HCT116 (cell line): ENCODE data around the gene PEX12. TPM values are rescaled to one million over a fixed set of nuclear protein-coding genes. Genes with fewer than 3 reads are reported as not detected.

ENCODE experiments used
- ATAC-seq: fragments of 200-7000 bp; cut with Tn5 transposase; 2 replicates; pipeline ENCODE4 v1.9.1; 2020; ENCODE audit warnings: mild to moderate bottlenecking, moderate library complexity
- BruUV-seq: library from RNA; stranded (reverse); fragments of 400-500 nt; replicated peaks from 2 replicates; lab custom pipeline; 2021; lab: Mats Ljungman, UMichigan
- CTCF ChIA-PET: fragments of 300-600 bp; sonication (Branson Sonifier 250); formaldehyde crosslinking; loops from one replicate; lab custom pipeline; 2021; ENCODE audit warnings: antibody characterized with exemption; lab: Charles Lee
- POLR2A ChIA-PET: fragments of 300-600, 350-600 bp; sonication (Branson Sonifier 250); formaldehyde crosslinking; loops from one replicate; lab custom pipeline; 2021; ENCODE audit warnings: antibody characterized with exemption; lab: Charles Lee
- RAD21 ChIA-PET, 2 experiments: fragments of 300-600 bp; sonication (Branson Sonifier 250); formaldehyde crosslinking; loops; one replicate each; lab custom pipeline; 2023; ENCODE audit warnings: low total read pairs in 2 of 2; ENCODE audit not compliant: uncharacterized antibody in 2 of 2, unreplicated experiment in 2 of 2, low non-redundant PET in 1 of 2; lab: Charles Lee
- DNase-seq: peaks from one replicate; pipeline ENCODE4 v3.0.0-alpha.2; 2010; ENCODE audit warnings: low read depth, low spot score
- H2AFZ ChIP-seq: fragments of 200-600 bp; shearing (Covaris generic), sonication (generic); 2 replicates; pipeline ENCODE4 v1.6.1; 2017; ENCODE audit warnings: low read depth, mixed run types, mixed read lengths, antibody characterized with exemption, low read length; ENCODE audit not compliant: poor library complexity, severe bottlenecking
- H3K27ac ChIP-seq: 2 replicates; pipeline ENCODE4 v1.5.1; 2012; ENCODE audit warnings: low read depth, low read length
- H3K27me3 ChIP-seq: fragments of 200-600 bp; sonication (generic); 2 replicates; pipeline ENCODE4 v1.6.1; 2016; ENCODE audit warnings: mixed run types, low read length, mixed read lengths; ENCODE audit not compliant: insufficient read depth
- H3K36me3 ChIP-seq, 2 experiments: fragments of 200-500 bp in 1 of 2; fragments of 200-600 bp in 1 of 2; sonication (Bioruptor generic) in 1 of 2; sonication (generic) in 1 of 2; 2 replicates each; pipeline versions ENCODE4 v1.5.1 to v1.6.1; 2014 to 2016; ENCODE audit warnings: low read length in 2 of 2, inconsistent platforms in 1 of 2, mixed read lengths in 1 of 2, mixed run types in 1 of 2; ENCODE audit not compliant: insufficient read depth in 2 of 2, control insufficient read depth in 1 of 2
- H3K4me1 ChIP-seq, 2 experiments: fragments of 200-600 bp in 1 of 2; sonication (generic) in 1 of 2; 2 replicates each; pipeline versions ENCODE4 v1.5.1 to v1.6.1; 2012 to 2017; ENCODE audit warnings: low read length in 2 of 2, inconsistent platforms in 1 of 2, mild to moderate bottlenecking in 1 of 2, mixed read lengths in 1 of 2, mixed run types in 1 of 2, moderate library complexity in 1 of 2; ENCODE audit not compliant: insufficient read depth in 2 of 2, control insufficient read depth in 1 of 2
- H3K4me2 ChIP-seq: fragments of 200-600 bp; sonication (generic); 2 replicates; pipeline ENCODE4 v1.6.1; 2017; ENCODE audit warnings: mixed run types, low read length, mixed read lengths
- H3K4me3 ChIP-seq, 2 experiments: fragments of 200-600 bp in 1 of 2; sonication (generic) in 1 of 2; replicated peaks in 1 of 2; 2 replicates each; pipeline ENCODE4 v1.5.1; 2011 to 2016; ENCODE audit warnings: low read length in 2 of 2, control low read depth in 1 of 2, low read depth in 1 of 2, mild to moderate bottlenecking in 1 of 2, mixed read lengths in 1 of 2, mixed run types in 1 of 2
- H3K79me2 ChIP-seq: fragments of 200-600 bp; sonication (generic); 2 replicates; pipeline ENCODE4 v1.6.1; 2017; ENCODE audit warnings: mild to moderate bottlenecking, mixed run types, low read length, moderate library complexity, mixed read lengths; ENCODE audit not compliant: insufficient read depth
- H3K9ac ChIP-seq: fragments of 200-600 bp; sonication (generic); 2 replicates; pipeline ENCODE4 v1.6.1; 2016; ENCODE audit warnings: low read length, mixed read lengths
- H3K9me2 ChIP-seq: fragments of 200-600 bp; sonication (generic), shearing (Covaris generic); 2 replicates; pipeline ENCODE4 v1.6.1; 2017; ENCODE audit warnings: mixed run types, mild to moderate bottlenecking, moderate library complexity; ENCODE audit not compliant: insufficient read depth
- H3K9me3 ChIP-seq, 2 experiments: fragments of 200-500 bp in 1 of 2; fragments of 200-600 bp in 1 of 2; sonication (Bioruptor generic) in 1 of 2; sonication (generic) in 1 of 2; 2 replicates each; pipeline ENCODE4 v1.6.1; 2014 to 2017; ENCODE audit warnings: low read length in 2 of 2, mixed read lengths in 2 of 2, inconsistent platforms in 1 of 2, low read depth in 1 of 2, mild to moderate bottlenecking in 1 of 2, mixed run types in 1 of 2, moderate library complexity in 1 of 2; ENCODE audit not compliant: control insufficient read depth in 1 of 2, insufficient read depth in 1 of 2
- H4K20me1 ChIP-seq: fragments of 200-600 bp; sonication (generic), shearing (Covaris generic); 2 replicates; pipeline ENCODE4 v1.6.1; 2017; ENCODE audit warnings: mixed run types, mild to moderate bottlenecking, moderate library complexity; ENCODE audit not compliant: insufficient read depth
- ATF3 ChIP-seq: IDR thresholded peaks from 2 replicates; pipeline ENCODE4 v1.6.1; 2012
- ELF1 ChIP-seq: IDR thresholded peaks from 2 replicates; pipeline ENCODE4 v1.6.1; 2012; ENCODE audit warnings: low read depth, borderline replicate concordance
- EZH2phosphoT487 ChIP-seq: fragments of 200-600 bp; IDR thresholded peaks from 2 replicates; pipeline ENCODE4 v1.6.1; 2018; ENCODE audit warnings: antibody characterized with exemption, borderline replicate concordance
- RAD21 ChIP-seq: IDR thresholded peaks from 2 replicates; pipeline ENCODE4 v1.6.1; 2012; ENCODE audit warnings: low read depth, mild to moderate bottlenecking
- REST ChIP-seq: IDR thresholded peaks from 2 replicates; pipeline ENCODE4 v1.6.1; 2012; ENCODE audit warnings: low read depth
- SRF ChIP-seq: IDR thresholded peaks from 2 replicates; pipeline ENCODE4 v1.6.1; 2012; ENCODE audit warnings: low read depth
- ZNF274 ChIP-seq: fragments of 200-500 bp; sonication (Bioruptor generic); IDR thresholded peaks from 2 replicates; pipeline ENCODE4 v1.6.1; 2014; ENCODE audit warnings: mild to moderate bottlenecking, low read depth, low read length, inconsistent platforms
- intact Hi-C: fragments of 100-400 bp; cut with micrococcal nuclease; formaldehyde crosslinking; loops from 2 replicates; pipeline ENCODE4 v1.10.0; 2022
- total RNA-seq: library from RNA; stranded (reverse); gene quantifications from one replicate; pipeline ENCODE4 v1.2.1, GENCODE V29; 2021; ENCODE audit not compliant: unreplicated experiment

PEX12 gene
- total RNA-seq, 1 experiment from 2014 or later: 5.0 TPM

GRCh38 chr17:35609831-35610230, 31.5 kb upstream of the PEX12 start:
- RAD21 ChIA-PET: no interaction called here

More at GRCh38 chr17:35609831-35610230, 31.5 kb upstream of the PEX12 start:
- CTCF ChIA-PET: no interaction called here
- H4K20me1 ChIP-seq: 0 out of 2 replicates have a peak, but pooled peaks cover 4% of the 10 kb centered on the region
- no peak overlapping the region for H3K27ac ChIP-seq
- H3K4me1 ChIP-seq: no peaks in the 10 kb centered on the region
- H3K4me3 ChIP-seq: no peak overlapping the region
- H3K27me3 ChIP-seq: no peaks in the 10 kb centered on the region
- TF ChIP-seq SRF (no peak), ELF1 (no peak), REST (no peak), ZNF274 (no peak), RAD21 (no peak), ATF3 (no peak), EZH2phosphoT487 (no peak)
- TF ChIP-seq, all 23 proteins: peak for 0
- POLR2A ChIA-PET: no interaction called here
- Histone ChIP-seq H3K36me3 (peaks cover 20 to 41% of the 10 kb centered on the region in 2 experiments; a peak in 3 of 4 replicates), H2AFZ (no peak overlapping the region), H3K4me2 (no peak overlapping the region), H3K9ac (no peak overlapping the region), H3K79me2 (peaks cover 19% of the 10 kb centered on the region), H3K9me3 (no peaks in the 10 kb centered on the region), H3K9me2 (no peaks in the 10 kb centered on the region)
- intact Hi-C loops: loop anchor here (10.0 kb wide), 1 partner anchor 195 kb away; the partner anchor contains the start of gene TAF15
- no peak for DNase-seq
- no TSS peak for BruUV-seq
- no peak for ATAC-seq
